HG03521 (cell line): ENCODE measurements around the gene ARFGAP3.

Experiments used
- ATAC-seq: cut with Tn5 transposase; IDR thresholded peaks from one replicate; pipeline ENCODE4 v1.9.1; 2021; ENCODE audit warnings: mild to moderate bottlenecking, moderate library complexity; ENCODE audit not compliant: unreplicated experiment

ARFGAP3 gene

GRCh38 chr22:42825796-42826195, 31.3 kb downstream of the ARFGAP3 start:
- no peak for ATAC-seq

- ATAC-seq, result no peak
Observed at GRCh38 chr22:42821386-42821785, 35.7 kb downstream of the ARFGAP3 start.

- no peak for ATAC-seq
Observed at GRCh38 chr22:42820045-42820763, 36.9 kb downstream of the ARFGAP3 start.

- ATAC-seq, result no peak
Observed at GRCh38 chr22:42819412-42820044, 37.5 kb downstream of the ARFGAP3 start.

- ATAC-seq, result no peak
Observed at GRCh38 chr22:42817556-42817955, 39.5 kb downstream of the ARFGAP3 start.

- no peak for ATAC-seq
Observed at GRCh38 chr22:42816336-42816735, 40.7 kb downstream of the ARFGAP3 start.

GRCh38 chr22:42814616-42815015, 42.5 kb downstream of the ARFGAP3 start:
- ATAC-seq, result no peak

- ATAC-seq, result no peak
Observed at GRCh38 chr22:42814215-42814614, 42.9 kb downstream of the ARFGAP3 start.

- ATAC-seq, result no peak
Observed at GRCh38 chr22:42813501-42813900, 43.6 kb downstream of the ARFGAP3 start.

GRCh38 chr22:42811459-42811858, 45.6 kb downstream of the ARFGAP3 start:
- no peak for ATAC-seq

- no peak for ATAC-seq
Observed at GRCh38 chr22:42808521-42808920, 48.6 kb downstream of the ARFGAP3 start.

- no peak for ATAC-seq
Observed at GRCh38 chr22:42807185-42807584, 49.9 kb downstream of the ARFGAP3 start.

GRCh38 chr22:42805998-42806830, 50.9 kb downstream of the ARFGAP3 start:
- no peak for ATAC-seq

- ATAC-seq, result no peak
Observed at GRCh38 chr22:42805016-42805997, 51.8 kb downstream of the ARFGAP3 start.

GRCh38 chr22:42803389-42803788, 53.7 kb downstream of the ARFGAP3 start:
- ATAC-seq, result no peak

- no peak for ATAC-seq
Observed at GRCh38 chr22:42801252-42802080, 55.6 kb downstream of the ARFGAP3 start.

GRCh38 chr22:42800451-42801251, 56.4 kb downstream of the ARFGAP3 start:
- ATAC-seq, result no peak

GRCh38 chr22:42799461-42800405, 57.3 kb downstream of the ARFGAP3 start:
- ATAC-seq, result no peak
